NB4 (cell line): Measurements from ENCODE around the gene CD177.

Experiments used
- CTCF ChIP-seq: IDR thresholded peaks from one replicate; pipeline ENCODE4 v1.5.1; 2012; ENCODE audit warnings: low read depth, low read length
- MAX ChIP-seq: IDR thresholded peaks from 2 replicates; pipeline ENCODE4 v1.6.1; 2011; ENCODE audit warnings: low read depth, low read length
- MYC ChIP-seq: IDR thresholded peaks from 2 replicates; pipeline ENCODE4 v1.6.1; 2011; ENCODE audit warnings: low read depth, low read length
- POLR2A ChIP-seq: IDR thresholded peaks from 2 replicates; pipeline ENCODE4 v1.6.1; 2011; ENCODE audit warnings: mild to moderate bottlenecking; ENCODE audit not compliant: insufficient read length; ENCODE audit errors: extremely low read depth

GRCh38 chr19:43308244-43308815 lies 45.2 kb upstream of the CD177 start:
- TF ChIP-seq POLR2A (no peak), CTCF (no peak), MYC (no peak), MAX (no peak)
